Naive thymus-derived CD4-positive, alpha-beta T cell (primary cell): Measurements from ENCODE around the gene PABPC1L2A. TPM values are rescaled to one million over a fixed set of nuclear protein-coding genes. Genes with fewer than 3 reads are reported as not detected.
"Not testable (repeated sequence)": the region's sequence is repeated elsewhere in the genome, so short reads cannot be mapped to it uniquely, and the experiment has no call there.

Experiments used
- ATAC-seq: fragments of 150-1000 bp; cut with Tn5 transposase; 2 replicates; pipeline ENCODE4 v1.10.0; 2021; ENCODE audit warnings: mild to moderate bottlenecking, moderate library complexity
- CTCF ChIA-PET: fragments of 350-600 bp; sonication (Branson Sonifier 250); formaldehyde crosslinking; loops from one replicate; lab custom pipeline; 2021; ENCODE audit warnings: antibody characterized with exemption; lab: Charles Lee
- POLR2A ChIA-PET: fragments of 350-600 bp; sonication (Branson Sonifier 250); formaldehyde crosslinking; loops from one replicate; lab custom pipeline; 2021; ENCODE audit warnings: antibody characterized with exemption, inconsistent platforms; lab: Charles Lee
- DNase-seq, 9 donors: peaks; one replicate each; pipeline versions ENCODE4 v3.0.0 to v3.0.0-alpha.2; 2020 to 2022; ENCODE audit warnings: mixed read lengths in 1 of 9
- H3K27ac ChIP-seq: one replicate; pipeline ENCODE4 v1.7.0; 2013; ENCODE audit warnings: mild to moderate bottlenecking, low read depth, low read length, moderate library complexity
- H3K27me3 ChIP-seq, 2 donors: one replicate each; pipeline ENCODE4 v1.7.0; 2013; ENCODE audit warnings: low read length in 2 of 2, mild to moderate bottlenecking in 2 of 2, moderate library complexity in 2 of 2; ENCODE audit not compliant: control insufficient read depth in 2 of 2, insufficient read depth in 2 of 2
- H3K36me3 ChIP-seq, 3 experiments: 1 replicate in 2 of 3; 2 replicates in 1 of 3; pipeline ENCODE4 v1.7.0; 2013; ENCODE audit warnings: low read length in 3 of 3, mild to moderate bottlenecking in 3 of 3, moderate library complexity in 1 of 3; ENCODE audit not compliant: insufficient read depth in 3 of 3, control insufficient read depth in 2 of 3
- H3K4me1 ChIP-seq, 2 donors: one replicate each; pipeline ENCODE4 v1.7.0; 2013; ENCODE audit warnings: low read length in 2 of 2, mild to moderate bottlenecking in 2 of 2, moderate library complexity in 1 of 2; ENCODE audit not compliant: control insufficient read depth in 2 of 2, insufficient read depth in 2 of 2
- H3K4me3 ChIP-seq: 2 replicates; pipeline ENCODE4 v1.7.0; 2013; ENCODE audit warnings: mild to moderate bottlenecking, low read length
- H3K9me3 ChIP-seq, 3 experiments: 1 replicate in 2 of 3; 2 replicates in 1 of 3; pipeline ENCODE4 v1.7.0; 2013; ENCODE audit warnings: low read length in 3 of 3; ENCODE audit not compliant: control insufficient read depth in 2 of 3
- H3K27ac Mint-ChIP-seq, 9 donors: one replicate each; pipeline ENCODE4 v1.8.0; 2020 to 2022; ENCODE audit warnings: mixed read lengths in 9 of 9, mild to moderate bottlenecking in 8 of 9, moderate library complexity in 5 of 9, inconsistent platforms in 2 of 9
- H3K27me3 Mint-ChIP-seq, 5 donors: one replicate each; pipeline ENCODE4 v1.8.0; 2021 to 2022; ENCODE audit warnings: mixed read lengths in 5 of 5, mild to moderate bottlenecking in 1 of 5
- H3K36me3 Mint-ChIP-seq, 5 donors: one replicate each; pipeline ENCODE4 v1.8.0; 2020 to 2022; ENCODE audit warnings: mixed read lengths in 5 of 5, mild to moderate bottlenecking in 3 of 5, inconsistent platforms in 1 of 5
- H3K4me1 Mint-ChIP-seq, 7 donors: one replicate each; pipeline ENCODE4 v1.8.0; 2020 to 2022; ENCODE audit warnings: mixed read lengths in 7 of 7, mild to moderate bottlenecking in 3 of 7, inconsistent platforms in 1 of 7
- H3K4me3 Mint-ChIP-seq, 10 donors: one replicate each; pipeline ENCODE4 v1.8.0; 2020 to 2022; ENCODE audit warnings: mild to moderate bottlenecking in 10 of 10, mixed read lengths in 10 of 10, moderate library complexity in 6 of 10, inconsistent platforms in 2 of 10
- H3K9me3 Mint-ChIP-seq, 11 donors: one replicate each; pipeline ENCODE4 v1.8.0; 2020 to 2022; ENCODE audit warnings: mixed read lengths in 11 of 11, mild to moderate bottlenecking in 4 of 11, inconsistent platforms in 1 of 11, moderate library complexity in 1 of 11
- intact Hi-C, 2 donors: fragments of 100-400 bp; cut with micrococcal nuclease; formaldehyde crosslinking; loops; one replicate each; pipeline ENCODE4 v1.15.1; 2023
- polyA plus RNA-seq, 2 donors: library from polyadenylated mRNA; unstranded; fragments of 300-500 nt; fragmentation: Illumina TruSeq; gene quantifications; one replicate each; pipeline ENCODE4 v1.2.3, GENCODE V29; 2021
- total RNA-seq, 6 experiments: library from RNA in 5 of 6; stranded (reverse) in 5 of 6; gene quantifications; 1 replicate in 5 of 6; 2 replicates in 1 of 6; pipeline ENCODE4 v1.2.3 and lab custom pipeline; 2021 to 2026

The PABPC1L2A gene
- total RNA-seq, result not detected
- polyA plus RNA-seq, result not detected
- total RNA-seq (lab: John Stamatoyannopoulos, UW), result not detected

DNA sequence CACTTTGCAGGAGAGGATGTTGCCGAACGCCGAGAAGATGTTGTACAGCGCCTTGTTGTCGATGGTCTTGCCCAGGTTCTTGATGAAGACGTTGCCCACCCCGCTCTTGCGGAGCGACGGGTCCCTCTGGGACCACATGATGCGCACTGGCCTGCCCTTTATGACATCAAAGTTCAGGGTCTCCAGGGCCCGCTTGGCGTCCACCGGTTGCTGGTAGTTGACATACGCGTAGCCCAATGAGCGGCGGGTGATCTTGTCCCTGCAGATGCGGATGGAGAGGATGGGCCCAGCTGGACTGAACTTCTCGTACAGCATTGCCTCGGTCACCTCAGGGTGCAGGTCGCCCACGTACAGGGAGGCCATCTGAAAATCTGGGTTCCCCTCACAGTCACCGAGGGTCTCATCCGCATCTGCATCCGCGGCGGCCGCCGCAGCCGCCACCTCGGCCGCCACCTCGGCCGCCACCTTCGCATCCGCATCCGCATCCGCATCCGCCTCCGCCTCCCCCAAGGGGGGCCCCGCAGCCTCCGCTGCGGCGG lies at the start of gene PABPC1L2A:
Gene PABPC1L2A, minus strand, starts transcription at position 489 of the 539 bp plus-strand sequence. Its CDS starts 126 bp downstream, at position 363.
- H3K27ac ChIP-seq, H3K27ac Mint-ChIP-seq, H3K36me3 ChIP-seq, POLR2A ChIA-PET, CTCF ChIA-PET, H3K9me3 ChIP-seq, H3K9me3 Mint-ChIP-seq, ATAC-seq, intact Hi-C loops, H3K4me1 Mint-ChIP-seq, H3K4me3 ChIP-seq, H3K27me3 ChIP-seq, DNase-seq, H3K4me3 Mint-ChIP-seq, H3K36me3 Mint-ChIP-seq, H3K4me1 ChIP-seq: not testable (repeated sequence)
- H3K27me3 Mint-ChIP-seq, result peaks cover 9 to 18% (median 13%) of the 10 kb centered on the region in 5 donors

DNA sequence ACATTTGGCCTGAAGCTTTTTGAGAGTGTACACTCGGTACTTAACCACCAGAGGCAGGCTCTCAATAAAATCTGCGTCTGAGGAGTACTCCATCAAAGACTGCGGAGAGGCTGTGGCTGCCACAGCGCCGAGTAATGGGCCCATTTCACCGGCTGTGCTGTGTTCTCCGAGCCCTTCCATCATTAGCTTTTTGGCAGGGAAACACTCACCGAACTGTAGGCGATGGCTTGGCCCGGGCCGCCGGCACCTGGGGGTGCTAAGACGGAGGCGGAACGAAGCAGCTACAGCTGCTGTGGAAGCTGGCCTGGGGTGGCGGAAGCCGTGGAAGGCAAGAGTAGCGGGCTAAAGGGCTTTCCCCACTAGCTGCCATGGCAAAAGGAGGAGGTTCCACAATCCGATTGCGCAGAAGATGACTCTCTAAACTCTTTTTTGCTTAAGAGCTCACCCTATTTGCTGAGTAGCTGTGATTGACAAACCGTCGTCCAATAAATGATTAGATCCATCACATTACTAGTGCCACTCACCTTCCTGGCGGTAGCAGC lies 48.5 kb upstream of the PABPC1L2A start:
- H3K9me3 Mint-ChIP-seq, result peaks cover 0 to 4% (median 0%) of the 10 kb centered on the region in 11 donors
- ATAC-seq, result peak; percentile 57
- Histone ChIP-seq H3K4me3 (no peak overlapping the region), H3K4me1 (no peaks in the 10 kb centered on the region), H3K27ac (no peak overlapping the region), H3K9me3 (no peaks in the 10 kb centered on the region), H3K36me3 (no peaks in the 10 kb centered on the region), H3K27me3 (no peaks in the 10 kb centered on the region)
- DNase-seq, result peak in 6 of 9 donors; percentile 1 to 14 (median 4)
- intact Hi-C loops, result no loop called here
- H3K36me3 Mint-ChIP-seq, result no peaks in the 10 kb centered on the region
- H3K4me3 Mint-ChIP-seq, result peak overlapping the region; percentile 42 to 73 (median 55)
- CTCF ChIA-PET, result no interaction called here
- POLR2A ChIA-PET, result no interaction called here
- H3K27me3 Mint-ChIP-seq, result peaks cover 0 to 25% (median 10%) of the 10 kb centered on the region in 5 donors
- H3K4me1 Mint-ChIP-seq, result peaks cover 0 to 4% (median 0%) of the 10 kb centered on the region in 7 donors
- H3K27ac Mint-ChIP-seq, result peak overlapping the region in 5 of 9 donors; percentile 17 to 61 (median 28)

DNA sequence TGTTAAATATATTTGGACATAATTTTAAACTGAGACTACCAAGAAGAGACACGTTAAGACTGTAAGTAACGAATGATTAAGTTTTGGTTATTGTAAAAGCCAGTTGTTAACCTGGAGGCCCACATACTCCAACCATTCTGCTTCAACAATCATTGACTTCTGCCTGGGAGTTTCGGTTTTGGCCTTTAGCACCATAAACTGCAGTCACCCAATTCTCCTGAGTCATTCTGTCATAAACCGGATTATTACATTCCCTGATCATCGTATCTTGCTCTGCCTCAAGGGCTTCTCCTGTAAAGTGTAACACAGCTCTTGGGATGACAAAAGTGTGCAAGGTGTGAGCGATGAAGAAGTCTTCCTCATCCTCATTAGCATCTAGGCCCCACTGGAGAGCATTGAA lies 46.9 kb upstream of the PABPC1L2A start:
- Histone ChIP-seq H3K4me1 (no peaks in the 10 kb centered on the region), H3K27me3 (no peaks in the 10 kb centered on the region), H3K27ac (no peak overlapping the region), H3K9me3 (no peaks in the 10 kb centered on the region), H3K36me3 (no peaks in the 10 kb centered on the region), H3K4me3 (no peak overlapping the region)
- POLR2A ChIA-PET, result no interaction called here
- H3K9me3 Mint-ChIP-seq, result peaks cover 0 to 4% (median 0%) of the 10 kb centered on the region in 11 donors
- CTCF ChIA-PET, result interaction anchor here (0.6 kb wide), 1 partner anchor 882 kb away, joined by 3 read pairs; no protein-coding TSS in a partner anchor
- peaks cover 0 to 4% (median 0%) of the 10 kb centered on the region in 7 donors for H3K4me1 Mint-ChIP-seq
- no peak overlapping the region for H3K27ac Mint-ChIP-seq
- no peaks in the 10 kb centered on the region for H3K36me3 Mint-ChIP-seq
- intact Hi-C loops, result no loop called here
- H3K27me3 Mint-ChIP-seq, result peaks cover 0 to 25% (median 10%) of the 10 kb centered on the region in 5 donors
- no peak for ATAC-seq
- no peak for DNase-seq
- H3K4me3 Mint-ChIP-seq, result no peak overlapping the region

DNA sequence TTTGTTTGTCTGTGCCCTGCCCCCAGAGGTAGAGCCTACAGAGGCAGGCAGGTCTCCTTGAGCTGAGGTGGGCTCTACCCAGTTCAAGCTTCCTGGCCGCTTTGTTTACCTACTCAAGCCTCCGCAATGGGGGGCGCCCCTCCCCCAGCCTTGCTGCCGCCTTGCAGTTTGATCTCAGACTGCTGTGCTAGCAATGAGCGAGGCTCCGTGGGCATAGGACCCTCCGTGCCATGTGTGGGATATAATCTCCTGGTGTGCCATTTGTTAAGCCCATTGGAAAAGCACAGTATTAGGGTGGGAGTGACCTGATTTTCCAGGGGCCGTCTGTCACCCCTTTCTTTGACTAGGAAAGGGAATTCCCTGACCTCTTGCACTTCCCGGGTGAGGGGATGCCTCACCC lies 20.2 kb upstream of the PABPC1L2A start:
- H3K36me3 ChIP-seq, POLR2A ChIA-PET, H3K4me1 Mint-ChIP-seq, H3K4me1 ChIP-seq, H3K4me3 Mint-ChIP-seq, H3K36me3 Mint-ChIP-seq, H3K27me3 ChIP-seq, H3K9me3 Mint-ChIP-seq, ATAC-seq, DNase-seq, CTCF ChIA-PET, H3K27ac Mint-ChIP-seq, H3K27ac ChIP-seq, intact Hi-C loops, H3K9me3 ChIP-seq, H3K4me3 ChIP-seq: not testable (repeated sequence)
- H3K27me3 Mint-ChIP-seq, result peaks cover 0 to 14% (median 10%) of the 10 kb centered on the region in 5 donors

DNA sequence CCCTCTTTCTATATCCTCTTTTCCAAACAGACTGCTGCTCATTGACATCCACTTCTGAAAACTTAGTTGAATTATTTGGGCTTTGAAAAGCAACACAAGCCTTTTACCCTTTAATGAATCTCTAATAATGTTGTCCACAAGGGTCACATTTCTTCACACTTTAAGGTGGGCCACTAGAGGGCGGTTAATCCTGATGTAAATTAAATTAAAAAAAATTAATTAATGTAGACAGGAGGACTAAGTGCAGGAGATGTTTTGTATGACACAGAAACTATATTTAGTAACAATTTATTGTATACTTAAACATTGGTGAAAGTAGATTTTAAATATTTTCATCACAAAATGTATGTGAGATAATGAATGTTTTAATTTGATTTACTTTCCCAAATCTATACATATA lies 7.5 kb upstream of the PABPC1L2A start:
- H3K27ac ChIP-seq, H3K27ac Mint-ChIP-seq, H3K36me3 ChIP-seq, H3K9me3 ChIP-seq, H3K4me1 Mint-ChIP-seq, H3K36me3 Mint-ChIP-seq, H3K4me3 Mint-ChIP-seq, H3K27me3 Mint-ChIP-seq, H3K4me1 ChIP-seq, CTCF ChIA-PET, POLR2A ChIA-PET, H3K9me3 Mint-ChIP-seq, H3K4me3 ChIP-seq, H3K27me3 ChIP-seq, ATAC-seq: not testable (repeated sequence)
- DNase-seq, result peak in 2 of 9 donors; percentile 2 to 3
- intact Hi-C loops, result loop anchor here in 1 of 2 donors (10.0 kb wide), 3 partner anchors 178 to 1048 kb away; no protein-coding TSS in a partner anchor

DNA sequence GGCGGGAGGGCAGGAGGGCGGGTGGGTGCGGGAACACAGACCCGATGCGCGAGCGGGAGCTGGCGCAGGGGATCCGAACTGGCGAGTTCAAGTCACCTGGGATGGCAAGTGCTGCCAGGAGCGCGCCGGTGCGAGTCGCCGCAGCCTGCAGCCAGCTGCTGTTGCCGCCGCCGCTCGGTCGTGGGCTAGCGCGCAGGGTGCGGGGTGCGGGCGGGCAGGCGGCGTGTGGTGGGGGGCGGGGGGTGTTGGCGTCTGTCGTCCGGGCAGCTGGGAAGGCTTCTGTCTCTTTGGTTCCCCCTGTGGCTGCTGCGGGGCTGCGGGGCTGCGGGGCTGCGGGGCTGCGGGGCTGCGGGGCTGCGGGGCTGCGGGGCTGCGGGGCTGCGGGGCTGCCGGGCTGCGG lies 572 bp upstream of the PABPC1L2A start:
- H3K27ac ChIP-seq, DNase-seq, ATAC-seq, H3K27me3 ChIP-seq, H3K9me3 Mint-ChIP-seq, H3K4me3 ChIP-seq, H3K4me1 Mint-ChIP-seq, POLR2A ChIA-PET, CTCF ChIA-PET, H3K36me3 Mint-ChIP-seq, H3K9me3 ChIP-seq, H3K4me3 Mint-ChIP-seq, H3K4me1 ChIP-seq, H3K27ac Mint-ChIP-seq, H3K36me3 ChIP-seq: not testable (repeated sequence)
- H3K27me3 Mint-ChIP-seq, result peaks cover 6 to 12% (median 9%) of the 10 kb centered on the region in 5 donors
- intact Hi-C loops, result loop anchor here in 1 of 2 donors (10.0 kb wide), 3 partner anchors 185 to 1055 kb away; no protein-coding TSS in a partner anchor

DNA sequence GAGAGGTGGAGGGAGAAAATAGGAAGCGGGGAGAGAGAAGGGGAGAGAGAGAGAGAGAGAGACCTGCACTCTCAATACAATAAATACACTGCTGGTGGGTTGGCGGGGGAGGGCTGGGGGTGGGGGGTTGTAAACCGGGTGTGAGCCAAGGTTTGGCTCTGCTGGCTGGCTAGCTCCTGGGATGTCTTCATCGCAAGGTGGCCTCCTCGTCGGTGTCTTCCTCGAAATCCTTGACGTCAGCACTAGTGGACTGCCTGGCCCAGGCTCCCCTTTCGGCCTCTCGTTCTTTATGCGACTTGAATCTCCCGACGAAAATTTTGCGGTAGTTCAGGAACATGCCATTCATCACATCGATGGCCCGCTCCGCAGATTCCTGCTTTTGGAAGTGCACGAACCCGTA lies 715 bp downstream of the PABPC1L2A start:
- POLR2A ChIA-PET, H3K9me3 Mint-ChIP-seq, DNase-seq, H3K9me3 ChIP-seq, H3K36me3 Mint-ChIP-seq, H3K4me3 Mint-ChIP-seq, H3K4me1 Mint-ChIP-seq, H3K27ac Mint-ChIP-seq, H3K27ac ChIP-seq, intact Hi-C loops, H3K4me3 ChIP-seq, H3K36me3 ChIP-seq, H3K27me3 ChIP-seq, CTCF ChIA-PET, ATAC-seq, H3K4me1 ChIP-seq: not testable (repeated sequence)
- peaks cover 9 to 22% (median 18%) of the 10 kb centered on the region in 5 donors for H3K27me3 Mint-ChIP-seq
